Cardiac septum (tissue), 1 donor: ENCODE measurements around the gene FST. TPM values are rescaled to one million over a fixed set of nuclear protein-coding genes. Genes with fewer than 3 reads are reported as not detected.

Experiments
- DNase-seq: peaks from one replicate; pipeline ENCODE4 v3.0.0-alpha.2; 2020; ENCODE audit warnings: low spot score
- intact Hi-C: fragments of 100-400 bp; cut with DNase I; formaldehyde crosslinking; loops from one replicate; pipeline ENCODE4 v1.14.0; 2022
- total RNA-seq: library from RNA; stranded (reverse); fragmentation: NEBNext Ultra II Directional; extraction: Animal tissue kit (Norgen Biotek cat#: 25700); gene quantifications from one replicate; pipeline ENCODE4 v1.2.1, GENCODE V29; 2021
- donor health status: DM: no; HTN: no; CAD: no.

FST gene
- total RNA-seq, 1 donor from 2014 or later: 1.9 TPM

GRCh38 chr5:53472720-53473510 is 7.5 kb upstream of the FST start:
- intact Hi-C loops: no loop called here

GRCh38 chr5:53473633-53474032 is 6.8 kb upstream of the FST start:
- intact Hi-C loops: no loop called here
- DNase-seq: no peak

More at GRCh38 chr5:53472720-53473510, 7.5 kb upstream of the FST start:
- DNase-seq: no peak

GRCh38 chr5:53475320-53475719 is 5.1 kb upstream of the FST start:
- intact Hi-C loops: loop anchor here (5.0 kb wide), 1 partner anchor 757 kb away; no protein-coding TSS in a partner anchor
- DNase-seq: no peak

GRCh38 chr5:53476019-53476418 is 4.4 kb upstream of the FST start:
- no peak for DNase-seq
- intact Hi-C loops: loop anchor here (5.0 kb wide), 1 partner anchor 756 kb away; no protein-coding TSS in a partner anchor

GRCh38 chr5:53476531-53477480 is 3.6 kb upstream of the FST start:
- intact Hi-C loops: loop anchor here (5.0 kb wide), 1 partner anchor 755 kb away; no protein-coding TSS in a partner anchor
- no peak for DNase-seq

GRCh38 chr5:53478411-53479044 is 1.9 kb upstream of the FST start:
- intact Hi-C loops: loop anchor here (2.0 to 5.0 kb wide), 2 partner anchors 740 to 754 kb away; no protein-coding TSS in a partner anchor
- no peak for DNase-seq

- no peak for DNase-seq
- intact Hi-C loops: loop anchor here (2.0 to 5.0 kb wide), 2 partner anchors 740 to 753 kb away; no protein-coding TSS in a partner anchor
These were observed 1.3 kb upstream of the FST start for GRCh38 chr5:53479045-53479589.

- no peak for DNase-seq
- intact Hi-C loops: loop anchor here (2.0 to 5.0 kb wide), 5 partner anchors 82 to 752 kb away; partner anchors contain the start of gene NDUFS4
These were observed 626 bp upstream of the FST start for GRCh38 chr5:53479590-53480415.

GRCh38 chr5:53481159-53481886 is 894 bp downstream of the FST start:
- intact Hi-C loops: loop anchor here (5.0 kb wide), 3 partner anchors 81 to 511 kb away; partner anchors contain the start of gene NDUFS4
- no peak for DNase-seq

GRCh38 chr5:53481887-53482716 is 1.7 kb downstream of the FST start:
- DNase-seq: peak; percentile 87
- intact Hi-C loops: loop anchor here (5.0 kb wide), 3 partner anchors 80 to 510 kb away; partner anchors contain the start of gene NDUFS4

GRCh38 chr5:53482717-53483638 is 2.5 kb downstream of the FST start:
- DNase-seq: peak; percentile 78
- intact Hi-C loops: loop anchor here (5.0 kb wide), 3 partner anchors 79 to 509 kb away; partner anchors contain the start of gene NDUFS4

- DNase-seq: no peak
- intact Hi-C loops: no loop called here
These were observed 7.0 kb downstream of the FST start for GRCh38 chr5:53487436-53487835.

- intact Hi-C loops: no loop called here
These were observed 7.8 kb downstream of the FST start for GRCh38 chr5:53488195-53488722.

GRCh38 chr5:53490747-53491146 is 10.3 kb downstream of the FST start:
- no peak for DNase-seq
- intact Hi-C loops: no loop called here

More at GRCh38 chr5:53488195-53488722, 7.8 kb downstream of the FST start:
- no peak for DNase-seq

- DNase-seq: no peak
- intact Hi-C loops: no loop called here
These were observed 20.6 kb downstream of the FST start for GRCh38 chr5:53501054-53501453.
